HG03064 (cell line): Measurements from ENCODE around the gene NAA20.
A peak's percentile ranks its signal among the peaks of the same experiment; 100 is the strongest.

ENCODE experiments used
- ATAC-seq: cut with Tn5 transposase; IDR thresholded peaks from one replicate; pipeline ENCODE4 v1.9.1; 2021; ENCODE audit warnings: low read depth; ENCODE audit not compliant: unreplicated experiment

NAA20 gene, protein sequence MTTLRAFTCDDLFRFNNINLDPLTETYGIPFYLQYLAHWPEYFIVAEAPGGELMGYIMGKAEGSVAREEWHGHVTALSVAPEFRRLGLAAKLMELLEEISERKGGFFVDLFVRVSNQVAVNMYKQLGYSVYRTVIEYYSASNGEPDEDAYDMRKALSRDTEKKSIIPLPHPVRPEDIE

DNA sequence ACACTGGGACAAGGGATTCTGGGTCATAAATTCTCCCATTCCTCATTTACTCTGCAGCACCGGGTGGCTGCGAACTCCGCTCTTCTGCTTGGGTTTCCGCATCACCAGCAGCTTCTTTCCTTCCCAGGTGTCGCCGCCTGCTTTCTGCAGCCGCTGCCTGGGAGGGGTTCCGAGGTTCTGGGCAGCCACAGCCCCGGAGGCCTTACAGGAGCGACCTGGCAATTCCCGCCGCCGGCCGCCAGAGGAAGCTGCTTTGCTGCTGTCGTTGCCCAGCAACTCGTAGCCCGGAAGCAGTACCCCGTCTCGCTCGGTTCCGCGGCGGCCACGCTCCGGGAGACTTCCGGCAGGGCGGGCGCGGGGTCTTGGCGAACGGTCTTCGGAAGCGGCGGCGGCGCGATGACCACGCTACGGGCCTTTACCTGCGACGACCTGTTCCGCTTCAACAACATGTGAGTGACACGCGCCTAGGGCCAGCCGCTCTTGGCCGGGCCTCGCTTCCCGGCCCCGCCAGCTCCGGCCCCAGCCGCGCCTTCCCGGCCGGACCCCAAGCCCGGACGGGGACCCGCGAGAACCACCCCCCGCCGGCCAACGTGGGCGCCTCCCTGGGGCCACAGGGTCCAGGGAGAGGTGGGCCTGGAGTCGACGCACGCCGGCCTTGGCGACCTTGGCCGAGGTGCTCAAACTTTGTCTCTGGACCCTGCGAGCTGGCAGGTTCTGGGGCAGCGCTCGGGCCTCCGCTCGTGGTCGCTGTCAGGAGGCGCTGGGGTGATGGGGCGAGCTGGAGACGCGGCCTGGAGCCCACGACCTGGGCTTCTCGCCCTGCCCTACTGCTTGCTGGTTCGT is at the start of gene NAA20:
Gene NAA20 (plus strand): TSS at position 362 of the 843 bp plus-strand sequence. CDS start 35 bp downstream, at position 397.
- ATAC-seq, result peak; percentile 98

DNA sequence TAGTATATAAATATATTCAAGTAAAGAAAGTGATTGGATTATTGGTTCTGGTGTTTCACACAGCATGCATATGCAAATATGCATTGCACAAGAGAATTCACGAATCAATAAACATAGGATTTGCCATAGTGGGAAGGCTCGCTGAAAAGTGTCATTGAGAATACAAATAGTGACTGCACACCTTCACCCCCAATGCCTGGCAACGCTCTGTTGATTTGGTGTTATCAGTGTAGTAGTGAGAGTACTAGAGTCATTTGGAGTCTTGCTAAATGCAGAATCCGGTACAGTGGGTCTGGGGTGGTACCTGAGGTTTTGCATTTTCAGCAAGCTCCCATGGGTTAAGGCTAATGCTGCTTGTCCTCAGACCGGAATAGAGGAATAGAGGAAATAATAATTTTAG is 49.7 kb upstream of the NAA20 start:
- ATAC-seq, result no peak

DNA sequence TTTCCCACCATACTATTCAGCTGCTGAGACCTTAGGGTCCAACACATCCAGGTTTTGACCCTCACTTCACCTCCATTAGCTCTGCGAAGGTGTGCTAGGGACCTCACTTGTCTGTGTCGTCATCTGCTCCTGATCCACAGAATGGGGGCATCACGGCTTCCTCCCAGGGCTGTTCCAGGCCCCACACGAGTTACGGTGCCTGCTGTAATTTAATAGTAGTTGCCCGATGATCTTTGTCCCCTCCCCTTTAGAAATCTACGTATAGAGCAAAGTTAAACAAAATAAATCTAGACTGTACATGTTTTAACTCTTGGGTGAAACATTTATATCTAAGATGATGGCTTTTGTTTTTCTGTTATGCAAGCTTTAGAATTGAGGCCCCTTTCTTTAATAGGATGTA is 49.1 kb upstream of the NAA20 start:
- ATAC-seq, result no peak

DNA sequence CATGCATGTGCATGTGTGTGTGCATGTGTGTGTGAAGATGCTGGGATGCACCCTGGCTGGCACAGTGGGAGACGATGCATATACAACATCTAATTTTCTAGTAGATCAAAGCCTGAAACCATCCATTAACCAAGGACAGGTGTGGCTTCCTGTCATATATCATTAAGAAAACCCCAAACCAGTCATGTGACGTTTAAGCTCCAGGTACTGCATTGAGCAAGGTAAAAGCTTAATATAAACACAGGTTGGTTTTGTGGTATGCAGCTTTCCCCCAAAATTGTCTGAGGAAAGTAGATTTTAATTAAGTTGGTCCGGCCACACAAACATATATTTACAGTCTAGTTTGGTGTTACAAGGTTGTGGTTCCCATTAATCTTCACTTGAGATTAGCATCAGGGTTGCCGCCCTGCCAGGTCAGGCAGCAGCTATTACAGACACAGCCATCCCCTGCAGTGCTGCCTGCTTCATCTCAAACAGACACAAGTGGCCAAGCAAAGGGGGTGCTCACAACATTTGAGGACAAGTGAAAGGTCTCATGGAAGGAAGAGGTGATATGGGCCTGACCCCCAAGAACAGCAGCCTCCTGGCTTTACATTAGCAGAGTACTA is 48.6 kb upstream of the NAA20 start:
- ATAC-seq, result no peak

DNA sequence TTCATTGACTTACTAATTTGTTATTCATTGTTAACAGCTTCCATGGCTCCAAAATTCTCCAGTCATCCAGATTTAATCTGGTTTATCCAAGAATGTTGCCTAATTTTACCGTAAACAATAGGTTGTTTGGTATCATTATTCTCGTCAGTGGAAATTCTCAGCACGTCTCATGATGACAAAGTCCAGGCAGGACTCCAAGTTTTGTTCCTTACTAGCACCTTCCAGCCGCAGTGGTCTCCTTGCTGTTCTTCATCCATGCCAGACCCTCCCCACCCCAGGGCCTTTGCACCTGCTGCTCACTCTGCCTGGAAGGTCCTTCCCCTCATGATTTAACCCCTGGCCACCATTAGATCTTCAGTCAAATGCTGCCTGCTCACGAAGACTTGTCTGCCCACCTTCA is 48.1 kb upstream of the NAA20 start:
- no peak for ATAC-seq

DNA sequence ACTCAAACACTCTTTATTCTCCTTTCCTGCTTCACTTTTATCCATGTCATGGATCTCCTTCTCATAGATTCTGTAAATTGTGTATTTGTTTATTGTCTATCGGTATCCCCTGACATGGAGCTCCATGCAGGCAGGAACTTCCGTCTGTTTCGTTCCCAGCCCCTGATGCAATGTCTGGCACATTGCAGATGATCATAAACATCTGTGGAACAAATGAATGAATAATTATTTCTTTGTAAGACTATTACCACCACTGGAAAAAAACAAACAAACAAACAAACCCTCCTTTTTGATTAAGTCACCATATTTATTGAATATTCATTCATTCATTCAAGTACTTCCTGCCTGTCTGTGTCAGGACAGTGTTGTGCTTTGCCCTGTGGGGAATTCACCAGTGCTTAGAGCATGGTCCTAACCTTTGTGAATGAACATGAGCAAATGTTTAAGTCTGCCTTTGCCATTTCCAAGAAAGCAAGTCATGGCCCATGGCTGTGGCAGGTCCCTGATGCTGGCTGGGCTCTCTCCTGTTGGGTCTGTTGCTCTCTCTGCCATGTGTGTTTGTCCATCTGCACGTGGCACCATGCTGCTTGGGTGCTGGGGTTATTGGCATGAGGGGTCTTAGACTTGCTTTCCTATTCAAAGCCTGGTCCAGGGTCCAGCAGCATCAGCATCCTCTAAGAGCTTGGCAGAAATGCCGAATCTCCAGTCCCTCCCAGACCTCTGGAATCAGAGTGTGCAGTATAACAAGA is 47.5 kb upstream of the NAA20 start:
- no peak for ATAC-seq

DNA sequence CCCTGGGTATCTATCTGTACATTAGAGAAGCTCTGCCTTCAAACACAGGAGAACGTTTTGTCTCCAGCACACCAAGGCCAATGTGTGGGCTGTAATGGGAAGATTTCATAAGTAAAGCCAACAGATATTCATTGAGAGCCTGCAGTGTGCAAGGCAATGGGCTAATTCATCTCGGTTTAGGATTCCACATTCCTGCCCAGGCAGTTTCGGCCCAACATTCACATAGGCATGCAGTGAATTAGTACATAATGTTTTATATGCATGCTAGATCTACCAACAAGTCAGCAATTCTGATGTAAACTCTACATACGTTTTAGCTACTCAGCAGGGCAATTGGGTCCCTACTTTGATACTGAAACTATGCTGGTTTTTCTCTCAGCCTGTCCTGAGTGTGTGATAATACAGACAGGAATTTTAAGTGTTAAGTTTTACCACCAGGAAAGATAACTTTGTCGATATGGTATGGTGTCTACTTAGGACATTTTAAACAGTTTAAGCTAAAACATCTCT is 46.9 kb upstream of the NAA20 start:
- no peak for ATAC-seq

DNA sequence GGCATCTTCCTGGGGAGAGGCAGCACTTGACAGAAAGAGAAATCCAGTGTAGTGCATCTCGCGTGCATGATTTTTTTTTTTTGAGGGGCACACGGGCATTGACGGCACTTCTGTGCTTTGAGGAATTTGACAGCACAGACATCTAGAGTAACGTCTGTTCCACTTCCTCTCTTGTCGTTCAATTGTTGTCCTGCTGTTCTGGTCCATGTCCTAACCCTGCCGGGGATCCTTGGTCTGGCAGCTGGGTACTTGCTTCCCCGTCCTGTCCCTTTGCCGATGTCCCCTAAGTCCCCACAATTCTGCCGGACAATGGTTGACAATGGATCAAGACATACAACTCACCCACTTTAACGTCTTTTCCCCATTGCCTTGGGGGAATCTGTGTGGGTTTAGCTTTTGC is 46.0 kb upstream of the NAA20 start:
- no peak for ATAC-seq

DNA sequence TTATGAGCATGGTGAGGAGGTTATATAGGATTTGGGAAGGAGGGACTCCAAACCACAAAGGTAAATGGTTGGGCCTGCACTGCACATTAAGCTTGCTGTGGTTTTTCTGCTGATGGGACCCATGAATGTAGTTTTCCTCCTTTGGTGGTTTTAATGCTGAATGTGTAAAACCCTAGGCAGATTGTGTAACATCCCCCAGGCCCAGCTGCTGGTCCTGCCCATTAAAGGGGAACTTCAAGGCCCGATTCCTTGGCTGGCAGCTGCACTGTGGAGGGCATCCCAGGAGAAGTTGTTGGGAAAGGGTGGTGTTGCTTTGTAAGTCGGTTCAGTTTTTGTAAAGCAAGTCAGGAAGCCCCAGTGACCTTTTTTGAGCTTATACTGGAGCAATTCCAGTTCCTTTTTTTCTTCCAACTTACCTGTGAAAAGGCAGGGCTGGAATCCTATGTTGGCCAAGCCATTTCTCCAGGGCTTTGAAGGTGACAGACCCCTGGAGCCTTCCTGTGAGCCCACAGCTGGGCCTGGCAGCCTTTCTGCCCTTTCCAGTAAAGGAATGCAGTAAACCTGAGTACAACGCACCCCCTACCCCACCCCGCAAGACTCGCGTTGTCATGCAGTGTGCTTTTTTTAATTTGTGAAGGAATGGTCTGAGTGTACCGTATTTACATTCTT is 43.1 kb upstream of the NAA20 start:
- ATAC-seq, result no peak

DNA sequence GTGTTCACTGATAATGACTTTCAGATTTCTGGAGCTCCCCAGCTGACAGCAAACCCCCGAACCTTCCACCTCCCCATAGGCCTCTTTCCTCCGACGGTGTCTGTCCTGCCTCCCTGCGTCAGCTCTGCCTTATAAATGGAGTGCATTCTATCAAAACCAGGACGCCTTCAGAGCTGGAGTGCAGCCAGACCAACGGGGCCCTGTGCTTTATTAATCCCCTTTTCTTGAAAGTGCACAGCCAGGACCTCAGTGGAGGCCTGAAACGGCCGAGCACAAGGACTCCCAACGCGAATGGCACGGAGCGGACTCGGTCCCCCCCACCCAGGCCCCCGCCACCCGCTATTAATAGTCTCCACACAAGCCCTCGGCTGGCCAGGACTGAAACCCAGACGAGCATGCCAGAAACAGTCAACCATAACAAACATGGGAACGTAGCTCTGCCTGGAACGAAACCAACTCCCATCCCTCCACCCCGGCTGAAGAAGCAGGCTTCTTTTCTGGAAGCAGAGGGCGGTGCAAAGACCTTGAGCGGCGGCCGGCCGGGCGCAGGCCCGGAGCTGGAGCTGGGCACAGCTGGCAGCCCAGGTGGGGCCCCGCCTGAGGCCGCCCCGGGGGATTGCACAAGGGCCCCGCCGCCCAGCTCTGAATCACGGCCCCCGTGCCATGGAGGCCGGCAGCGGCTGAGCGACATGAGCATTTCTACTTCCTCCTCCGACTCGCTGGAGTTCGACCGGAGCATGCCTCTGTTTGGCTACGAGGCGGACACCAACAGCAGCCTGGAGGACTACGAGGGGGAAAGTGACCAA is 42.3 kb upstream of the NAA20 start:
- no peak for ATAC-seq

DNA sequence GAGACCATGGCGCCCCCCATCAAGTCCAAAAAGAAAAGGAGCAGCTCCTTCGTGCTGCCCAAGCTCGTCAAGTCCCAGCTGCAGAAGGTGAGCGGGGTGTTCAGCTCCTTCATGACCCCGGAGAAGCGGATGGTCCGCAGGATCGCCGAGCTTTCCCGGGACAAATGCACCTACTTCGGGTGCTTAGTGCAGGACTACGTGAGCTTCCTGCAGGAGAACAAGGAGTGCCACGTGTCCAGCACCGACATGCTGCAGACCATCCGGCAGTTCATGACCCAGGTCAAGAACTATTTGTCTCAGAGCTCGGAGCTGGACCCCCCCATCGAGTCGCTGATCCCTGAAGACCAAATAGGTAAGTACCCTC is 41.7 kb upstream of the NAA20 start:
- ATAC-seq, result no peak

DNA sequence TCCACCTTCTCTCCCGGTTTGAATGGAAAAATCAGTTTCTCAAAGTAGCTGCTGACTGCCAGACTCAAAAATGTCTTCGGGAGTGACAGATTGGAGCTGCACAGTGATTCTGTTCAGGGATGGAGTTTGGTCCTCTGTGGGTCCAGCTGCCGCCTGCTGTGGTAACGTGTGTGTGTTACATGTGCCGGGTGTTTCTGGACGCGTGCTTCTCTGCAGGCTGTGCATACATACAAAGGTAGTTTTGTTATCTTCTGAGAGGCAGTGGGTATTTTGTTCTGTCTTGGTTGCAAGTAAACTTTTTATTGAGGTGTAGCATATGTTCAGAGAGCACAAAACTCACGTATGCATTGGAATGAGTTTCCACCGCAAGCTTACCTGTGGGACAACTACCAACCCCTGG is 41.3 kb upstream of the NAA20 start:
- ATAC-seq, result no peak

DNA sequence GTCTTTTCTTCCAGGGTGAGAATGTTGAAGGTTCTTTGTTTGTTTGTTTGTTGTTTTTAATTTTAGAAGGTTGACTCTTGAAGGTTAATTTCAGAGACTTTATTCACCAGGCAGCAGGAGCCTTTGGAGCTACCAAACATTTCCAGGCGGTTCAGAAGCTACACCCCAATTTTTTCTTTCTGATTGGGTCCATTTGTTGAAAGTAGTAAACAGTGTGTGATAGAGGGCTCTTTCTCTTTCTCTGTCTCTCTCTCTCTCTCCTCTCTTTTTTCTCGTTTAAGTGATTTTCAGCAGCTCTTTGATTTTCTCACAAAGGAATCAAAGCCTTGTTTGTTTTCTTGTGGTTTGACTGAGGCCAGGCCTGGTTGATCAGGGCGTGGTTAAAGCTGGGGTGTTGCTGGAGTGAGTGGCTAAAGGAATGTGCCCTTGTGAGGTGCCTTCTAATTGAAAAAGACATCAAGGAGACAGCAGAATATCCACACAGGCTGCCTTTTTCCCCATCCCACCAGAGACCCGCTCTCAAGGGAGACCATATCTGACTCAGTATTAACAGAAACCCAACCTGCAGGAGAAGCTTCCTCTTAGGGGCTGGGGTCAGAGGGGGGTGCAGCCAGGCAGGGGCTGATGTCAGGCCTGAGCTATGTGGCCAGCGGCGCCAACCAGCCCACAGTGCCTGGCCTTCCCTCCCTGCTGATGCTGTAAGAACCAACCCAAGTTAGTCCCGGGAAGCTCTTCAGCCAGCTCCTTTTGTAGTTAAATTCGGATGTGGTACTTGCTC is 40.4 kb upstream of the NAA20 start:
- no peak for ATAC-seq

DNA sequence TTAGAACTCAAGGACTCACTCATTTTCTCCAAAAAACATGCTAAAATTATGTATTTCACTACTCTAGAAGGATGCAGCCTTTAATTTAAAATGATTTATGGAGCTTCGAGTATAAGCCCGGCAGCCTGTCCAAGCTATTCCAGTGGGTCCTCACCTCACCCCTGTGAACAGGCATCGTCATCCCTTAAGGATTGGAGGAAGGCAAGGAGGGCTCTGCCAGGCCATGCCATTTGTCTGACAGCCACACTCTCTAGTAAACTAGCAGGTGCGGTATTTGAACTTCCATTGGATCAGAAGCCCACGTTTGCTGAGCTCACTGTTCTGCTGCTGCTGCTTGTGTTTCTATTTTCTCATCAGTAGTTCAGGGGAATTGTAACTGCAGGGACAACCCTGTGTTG is 39.8 kb upstream of the NAA20 start:
- no peak for ATAC-seq

DNA sequence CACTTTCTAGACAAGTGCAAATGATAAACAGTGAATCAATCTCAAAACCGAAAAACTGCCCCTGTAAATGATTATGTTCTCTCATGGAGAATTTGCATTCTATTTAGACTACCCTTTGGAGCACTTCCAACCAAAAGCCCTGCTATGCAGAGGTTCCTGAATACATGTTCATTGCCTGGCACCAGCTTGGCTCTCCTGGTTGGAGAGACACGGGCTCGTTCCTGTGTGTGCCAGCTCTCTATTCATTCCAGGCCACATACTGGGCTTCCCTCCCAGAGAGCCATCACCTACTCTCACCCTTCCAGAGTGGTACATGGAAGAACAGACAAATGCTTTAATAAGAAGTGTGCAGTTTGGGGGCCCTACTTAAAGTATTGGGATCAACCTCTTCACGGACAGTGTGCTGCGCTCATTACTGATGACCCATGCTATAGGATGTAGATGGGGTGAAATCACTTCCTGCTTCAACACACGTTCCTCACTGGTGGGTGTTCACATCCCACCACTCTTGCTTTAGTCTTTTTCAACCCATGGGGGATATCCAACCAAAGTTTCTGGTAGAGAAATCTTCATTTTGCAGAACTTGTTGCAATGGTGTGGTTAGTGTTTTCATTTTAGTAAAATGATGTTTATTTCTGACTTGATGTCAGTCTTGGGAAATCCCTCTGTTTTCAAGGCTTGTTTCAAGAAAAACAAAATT is 38.5 kb upstream of the NAA20 start:
- ATAC-seq, result no peak

DNA sequence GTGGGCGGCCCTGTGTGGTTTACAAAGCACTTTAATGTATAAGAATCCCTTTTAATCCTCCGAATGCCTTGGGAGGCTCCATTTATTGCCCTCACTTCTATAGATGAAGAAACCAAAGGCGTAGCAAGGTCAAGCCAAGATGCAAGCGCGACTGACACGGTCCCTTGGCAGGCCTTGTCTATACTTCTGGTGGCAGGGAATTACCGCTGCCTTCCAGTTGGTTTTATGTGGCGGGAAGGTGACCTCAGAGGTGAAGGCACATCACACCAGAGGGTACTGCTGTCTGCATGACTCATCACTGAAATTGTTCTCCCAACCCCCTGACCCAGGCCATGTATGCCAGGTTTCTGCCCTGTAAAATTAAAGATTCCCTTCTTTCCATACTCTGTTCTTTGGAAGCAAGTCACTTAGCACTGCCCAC is 36.1 kb upstream of the NAA20 start:
- ATAC-seq, result no peak

DNA sequence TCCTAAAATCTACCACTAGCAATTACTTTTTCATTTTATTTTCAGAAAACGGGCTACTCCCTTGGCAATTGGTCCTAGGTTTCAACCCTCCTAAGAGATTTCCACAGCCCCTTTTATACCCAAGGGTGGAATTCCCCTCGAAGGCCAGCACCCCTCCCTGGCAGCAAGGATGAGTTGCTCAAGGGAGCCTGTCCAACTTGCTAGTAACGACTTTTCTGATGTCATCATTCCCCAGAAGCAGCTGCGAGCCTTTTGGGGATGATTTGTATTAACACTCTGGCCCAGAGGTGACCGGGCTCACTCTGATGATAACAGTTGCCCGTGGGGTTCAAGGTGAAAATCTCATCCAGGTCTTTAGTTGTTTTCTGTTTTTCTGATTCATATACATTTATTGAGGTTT is 30.7 kb upstream of the NAA20 start:
- no peak for ATAC-seq

DNA sequence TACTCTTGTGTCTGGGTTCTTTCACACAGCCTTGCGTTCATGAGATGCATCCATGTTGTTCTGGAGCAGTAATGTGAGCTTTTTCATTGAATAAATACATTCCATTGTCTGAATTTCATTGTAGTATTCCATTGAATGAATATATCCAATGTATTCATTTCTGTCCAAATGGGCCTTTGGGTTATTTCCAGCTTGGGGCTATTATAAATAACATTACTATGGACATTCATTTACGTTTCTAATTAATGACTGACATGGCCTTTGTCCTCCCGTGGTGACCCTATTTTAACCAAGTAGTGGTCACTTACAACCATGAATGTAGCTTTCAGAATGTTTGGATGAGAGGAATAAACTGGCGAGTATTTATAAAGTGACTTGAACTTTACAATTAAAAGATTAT is 30.1 kb upstream of the NAA20 start:
- no peak for ATAC-seq
